ENCODE data around the gene SMCO2. TPM values are rescaled to one million over a fixed set of nuclear protein-coding genes. Genes with fewer than 3 reads are reported as not detected.

The SMCO2 gene
- total RNA-seq, 1 donor from 2014 or later = not detected

GRCh38 chr12:27521066-27521465 is 74.5 kb downstream of the SMCO2 start:
- TF ChIP-seq POLR2A (IDR thresholded peaks at IDR 0.05) = no peak
- no peak for TF ChIP-seq CTCF (IDR thresholded peaks at IDR 0.05)
- TF ChIP-seq POLR2AphosphoS5 (IDR thresholded peaks at IDR 0.05; ENCODE audit: insufficient read depth in 1 of 2, low read depth in 1 of 2) = no peak
- Histone ChIP-seq H3K4me1 (peaks cover 18% of the 10 kb centered on the region), H3K27ac (no peak overlapping the region), H3K9me3 (no peaks in the 10 kb centered on the region), H3K4me3 (no peak overlapping the region), H3K27me3 (no peaks in the 10 kb centered on the region), H3K36me3 (no peaks in the 10 kb centered on the region)
- DNase-seq (ENCODE audit: extremely low spot score in 2 of 2) = no peak
- intact Hi-C loops (cut with DNase I) = no loop called here

- Histone ChIP-seq H3K27me3 (no peaks in the 10 kb centered on the region), H3K27ac (no peak overlapping the region), H3K4me3 (no peak overlapping the region), H3K4me1 (peaks cover 25% of the 10 kb centered on the region), H3K9me3 (no peaks in the 10 kb centered on the region), H3K36me3 (no peaks in the 10 kb centered on the region)
- no peak for DNase-seq (ENCODE audit: extremely low spot score in 2 of 2)
- intact Hi-C loops (cut with DNase I) = loop anchor here (2.0 kb wide), 1 partner anchor 59 kb away; no protein-coding TSS in a partner anchor
- TF ChIP-seq POLR2A (IDR thresholded peaks at IDR 0.05) (no peak), CTCF (IDR thresholded peaks at IDR 0.05) (no peak), POLR2AphosphoS5 (IDR thresholded peaks at IDR 0.05; ENCODE audit: insufficient read depth in 1 of 2, low read depth in 1 of 2) (no peak)
Measured at GRCh38 chr12:27521981-27522380, 75.4 kb downstream of the SMCO2 start.

GRCh38 chr12:27523305-27523641 is 76.7 kb downstream of the SMCO2 start:
- Histone ChIP-seq H3K9me3 (no peaks in the 10 kb centered on the region), H3K27me3 (no peaks in the 10 kb centered on the region), H3K27ac (peak overlapping the region; percentile 87), H3K4me1 (peaks cover 25% of the 10 kb centered on the region), H3K4me3 (peak overlapping the region; percentile 61 to 70), H3K36me3 (no peaks in the 10 kb centered on the region)
- intact Hi-C loops (cut with DNase I) = loop anchor here (2.0 kb wide), 1 partner anchor 60 kb away; no protein-coding TSS in a partner anchor
- TF ChIP-seq POLR2AphosphoS5 (IDR thresholded peaks at IDR 0.05; ENCODE audit: insufficient read depth in 1 of 2, low read depth in 1 of 2) (no peak), POLR2A (IDR thresholded peaks at IDR 0.05) (no peak), CTCF (IDR thresholded peaks at IDR 0.05) (no peak)
- DNase-seq (ENCODE audit: extremely low spot score in 2 of 2) = no peak

- H3K9me3 ChIP-seq = no peaks in the 10 kb centered on the region
- TF ChIP-seq CTCF (IDR thresholded peaks at IDR 0.05) = peak in 1 of 3 experiments; percentile 36
- TF ChIP-seq POLR2AphosphoS5 (IDR thresholded peaks at IDR 0.05; ENCODE audit: insufficient read depth in 1 of 2, low read depth in 1 of 2) = peak; percentile 91 to 98
- peak in 1 of 2 donors; percentile 82 for TF ChIP-seq POLR2A (IDR thresholded peaks at IDR 0.05)
- peaks cover 25% of the 10 kb centered on the region for H3K4me1 ChIP-seq
- H3K27me3 ChIP-seq = no peaks in the 10 kb centered on the region
- H3K27ac ChIP-seq = peak within 1 kb of the TSS; percentile 87
- H3K4me3 ChIP-seq = peak within 1 kb of the TSS; percentile 61 to 70
- H3K36me3 ChIP-seq = no peaks in the 10 kb centered on the region
- intact Hi-C loops (cut with DNase I) = loop anchor here (2.0 kb wide), 1 partner anchor 61 kb away; no protein-coding TSS in a partner anchor
- DNase-seq (ENCODE audit: extremely low spot score in 2 of 2) = peak; percentile 99 to 100
Measured at GRCh38 chr12:27523642-27524493, 77.3 kb downstream of the SMCO2 start, which contains the start of gene PPFIBP1. Gene PPFIBP1, plus strand, starts transcription at chr12:27524206. Its CDS starts 109,191 bp downstream, at chr12:27633397.

GRCh38 chr12:27524494-27524835 is 77.9 kb downstream of the SMCO2 start:
- peaks cover 25% of the 10 kb centered on the region for H3K4me1 ChIP-seq
- intact Hi-C loops (cut with DNase I) = no loop called here
- no peak for TF ChIP-seq POLR2A (IDR thresholded peaks at IDR 0.05)
- TF ChIP-seq CTCF (IDR thresholded peaks at IDR 0.05) = no peak
- TF ChIP-seq POLR2AphosphoS5 (IDR thresholded peaks at IDR 0.05; ENCODE audit: insufficient read depth in 1 of 2, low read depth in 1 of 2) = no peak
- DNase-seq (ENCODE audit: extremely low spot score in 2 of 2) = no peak
- no peaks in the 10 kb centered on the region for H3K36me3 ChIP-seq
- peak overlapping the region; percentile 87 for H3K27ac ChIP-seq
- H3K27me3 ChIP-seq = no peaks in the 10 kb centered on the region
- H3K4me3 ChIP-seq = peak overlapping the region; percentile 61 to 70
- no peaks in the 10 kb centered on the region for H3K9me3 ChIP-seq
